Neural progenitor cell (in vitro differentiated cells): Measurements from ENCODE around the gene CEBPB.

Experiments used
- EZH2 ChIP-seq: fragments of 200-600 bp; sonication (generic); IDR thresholded peaks from 2 replicates; pipeline ENCODE4 v1.6.1; 2017; ENCODE audit warnings: antibody characterized with exemption, mild to moderate bottlenecking, moderate library complexity
- EZH2phosphoT487 ChIP-seq: fragments of 200-600 bp; sonication (generic); IDR thresholded peaks from 2 replicates; pipeline ENCODE4 v1.6.1; 2017; ENCODE audit warnings: antibody characterized with exemption
- TF ChIP-seq, protein P1 (sequence below): fragments of 200-600 bp; sonication (generic); IDR thresholded peaks from 2 replicates; pipeline ENCODE4 v1.5.1; 2017; ENCODE audit warnings: antibody characterized with exemption, mild to moderate bottlenecking

DNA sequence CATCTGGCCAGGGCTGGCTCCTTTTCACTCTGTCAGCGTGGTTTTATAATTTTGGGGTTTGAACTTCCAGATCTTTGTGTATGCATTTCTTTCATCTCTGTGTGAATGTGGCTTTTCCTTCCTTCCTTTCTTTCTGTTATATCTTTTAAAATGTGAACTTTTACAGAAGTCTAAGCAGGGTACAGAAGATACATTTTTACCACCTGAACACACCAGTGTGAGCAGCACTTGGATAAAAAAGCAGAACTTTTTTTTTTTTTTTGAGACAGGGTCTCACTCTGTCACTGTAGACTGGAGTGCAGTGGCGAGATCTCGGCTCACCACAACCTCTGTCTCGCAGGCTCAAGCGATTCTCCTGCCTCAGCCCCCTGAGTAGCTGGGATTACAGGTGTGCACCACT is 20.5 kb downstream of the CEBPB start:
- TF ChIP-seq, protein P1, sequence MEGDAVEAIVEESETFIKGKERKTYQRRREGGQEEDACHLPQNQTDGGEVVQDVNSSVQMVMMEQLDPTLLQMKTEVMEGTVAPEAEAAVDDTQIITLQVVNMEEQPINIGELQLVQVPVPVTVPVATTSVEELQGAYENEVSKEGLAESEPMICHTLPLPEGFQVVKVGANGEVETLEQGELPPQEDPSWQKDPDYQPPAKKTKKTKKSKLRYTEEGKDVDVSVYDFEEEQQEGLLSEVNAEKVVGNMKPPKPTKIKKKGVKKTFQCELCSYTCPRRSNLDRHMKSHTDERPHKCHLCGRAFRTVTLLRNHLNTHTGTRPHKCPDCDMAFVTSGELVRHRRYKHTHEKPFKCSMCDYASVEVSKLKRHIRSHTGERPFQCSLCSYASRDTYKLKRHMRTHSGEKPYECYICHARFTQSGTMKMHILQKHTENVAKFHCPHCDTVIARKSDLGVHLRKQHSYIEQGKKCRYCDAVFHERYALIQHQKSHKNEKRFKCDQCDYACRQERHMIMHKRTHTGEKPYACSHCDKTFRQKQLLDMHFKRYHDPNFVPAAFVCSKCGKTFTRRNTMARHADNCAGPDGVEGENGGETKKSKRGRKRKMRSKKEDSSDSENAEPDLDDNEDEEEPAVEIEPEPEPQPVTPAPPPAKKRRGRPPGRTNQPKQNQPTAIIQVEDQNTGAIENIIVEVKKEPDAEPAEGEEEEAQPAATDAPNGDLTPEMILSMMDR = no peak
- no peak for TF ChIP-seq EZH2
- TF ChIP-seq EZH2phosphoT487 = no peak
